H9 (cell line): Measurements from ENCODE around the gene TRNP1. TPM values are rescaled to one million over a fixed set of nuclear protein-coding genes. Genes with fewer than 3 reads are reported as not detected.

Experiments
- DNase-seq: peaks from one replicate; pipeline ENCODE4 v3.0.0-alpha.2; 2017
- H2AFZ ChIP-seq: one replicate; pipeline ENCODE4 v1.6.1; 2013; ENCODE audit warnings: mild to moderate bottlenecking, low read length, control low read depth, moderate library complexity
- H2AK5ac ChIP-seq: 2 replicates; pipeline ENCODE4 v1.6.1; 2013; ENCODE audit warnings: low read length, control low read depth, mixed read lengths; ENCODE audit not compliant: insufficient read length
- H2BK120ac ChIP-seq: one replicate; pipeline ENCODE4 v1.6.1; 2013; ENCODE audit warnings: low read depth, mild to moderate bottlenecking, low read length, control low read depth, inconsistent platforms; ENCODE audit not compliant: poor library complexity, severe bottlenecking
- H2BK12ac ChIP-seq: 2 replicates; pipeline ENCODE4 v1.6.1; 2013; ENCODE audit warnings: low read length, control low read depth, mixed read lengths, low read depth; ENCODE audit not compliant: insufficient read length
- H2BK15ac ChIP-seq: 2 replicates; pipeline ENCODE4 v1.6.1; 2013; ENCODE audit warnings: low read depth, low read length, control low read depth
- H2BK20ac ChIP-seq: one replicate; pipeline ENCODE4 v1.6.1; 2013; ENCODE audit warnings: low read depth, mild to moderate bottlenecking, low read length, control low read depth, inconsistent platforms; ENCODE audit not compliant: poor library complexity, severe bottlenecking
- H2BK5ac ChIP-seq: 2 replicates; pipeline ENCODE4 v1.6.1; 2013; ENCODE audit warnings: low read length, control low read depth, mixed read lengths; ENCODE audit not compliant: insufficient read length
- H3K14ac ChIP-seq: 2 replicates; pipeline ENCODE4 v1.6.1; 2013; ENCODE audit warnings: low read length, control low read depth; ENCODE audit not compliant: insufficient read depth
- H3K18ac ChIP-seq: 2 replicates; pipeline ENCODE4 v1.6.1; 2013; ENCODE audit warnings: low read depth, mild to moderate bottlenecking, mixed read lengths, low read length, control low read depth; ENCODE audit not compliant: insufficient read length
- H3K23ac ChIP-seq: 2 replicates; pipeline ENCODE4 v1.6.1; 2013; ENCODE audit warnings: low read length, control low read depth, mixed read lengths, low read depth; ENCODE audit not compliant: insufficient read length
- H3K23me2 ChIP-seq: 2 replicates; pipeline ENCODE4 v1.6.1; 2013; ENCODE audit warnings: low read depth, mild to moderate bottlenecking, mixed read lengths, low read length, control low read depth; ENCODE audit not compliant: insufficient read length, poor library complexity, severe bottlenecking
- H3K27ac ChIP-seq: 2 replicates; pipeline ENCODE4 v1.5.1; 2013; ENCODE audit warnings: low read length, control low read depth, mixed read lengths, low read depth; ENCODE audit not compliant: insufficient read length
- H3K27me3 ChIP-seq: 2 replicates; pipeline ENCODE4 v1.6.1; 2013; ENCODE audit warnings: low read length, control low read depth, inconsistent platforms; ENCODE audit not compliant: insufficient read depth
- H3K4ac ChIP-seq: 2 replicates; pipeline ENCODE4 v1.6.1; 2013; ENCODE audit warnings: low read depth, mild to moderate bottlenecking, control low read depth, inconsistent platforms, low read length, moderate library complexity
- H3K4me1 ChIP-seq: 2 replicates; pipeline ENCODE4 v1.6.1; 2013; ENCODE audit warnings: low read length, control low read depth, inconsistent platforms; ENCODE audit not compliant: insufficient read depth
- H3K4me2 ChIP-seq: 2 replicates; pipeline ENCODE4 v1.6.1; 2013; ENCODE audit warnings: low read length, control low read depth, mixed read lengths; ENCODE audit not compliant: insufficient read length, insufficient read depth
- H3K56ac ChIP-seq: 2 replicates; pipeline ENCODE4 v1.6.1; 2013; ENCODE audit warnings: low read depth, mild to moderate bottlenecking, mixed read lengths, low read length, control low read depth; ENCODE audit not compliant: insufficient read length
- H3K79me1 ChIP-seq: 2 replicates; pipeline ENCODE4 v1.6.1; 2013; ENCODE audit warnings: low read depth, mild to moderate bottlenecking, moderate library complexity, low read length, control low read depth, inconsistent platforms; ENCODE audit not compliant: insufficient read depth, poor library complexity, severe bottlenecking
- H3K79me2 ChIP-seq: 2 replicates; pipeline ENCODE4 v1.6.1; 2013; ENCODE audit warnings: low read length, control low read depth, inconsistent platforms; ENCODE audit not compliant: insufficient read depth
- H3K9ac ChIP-seq: 2 replicates; pipeline ENCODE4 v1.6.1; 2013; ENCODE audit warnings: low read length, control low read depth, mixed read lengths; ENCODE audit not compliant: insufficient read length; ENCODE audit errors: extremely low read depth
- H3K9me3 ChIP-seq: one replicate; pipeline ENCODE4 v1.6.1; 2013; ENCODE audit warnings: low read depth, low read length, inconsistent platforms; ENCODE audit not compliant: control insufficient read depth
- H3T11ph ChIP-seq: one replicate; pipeline ENCODE4 v1.6.1; 2013; ENCODE audit warnings: mild to moderate bottlenecking, low read length, control low read depth, inconsistent platforms
- H4K20me1 ChIP-seq: one replicate; pipeline ENCODE4 v1.6.1; 2013; ENCODE audit not compliant: control insufficient read depth, insufficient read length, insufficient read depth
- H4K5ac ChIP-seq: 2 replicates; pipeline ENCODE4 v1.6.1; 2013; ENCODE audit warnings: low read depth, mild to moderate bottlenecking, mixed read lengths, low read length, control low read depth; ENCODE audit not compliant: insufficient read length
- H4K8ac ChIP-seq: replicated peaks from 2 replicates; pipeline ENCODE4 v1.6.1; 2013; ENCODE audit warnings: low read length, control low read depth, mixed read lengths, low read depth; ENCODE audit not compliant: insufficient read length
- H4K91ac ChIP-seq: 2 replicates; pipeline ENCODE4 v1.6.1; 2013; ENCODE audit warnings: low read depth, mild to moderate bottlenecking, moderate library complexity, mixed read lengths, low read length, control low read depth; ENCODE audit not compliant: insufficient read length
- H3K27ac Mint-ChIP-seq, 3 experiments: 2 replicates in 2 of 3; 3 replicates in 1 of 3; pipeline ENCODE4 v1.8.0; 2020 to 2021; ENCODE audit warnings: mixed read lengths in 3 of 3, mild to moderate bottlenecking in 1 of 3, moderate library complexity in 1 of 3
- H3K27me3 Mint-ChIP-seq: 2 replicates; pipeline ENCODE4 v1.8.0; 2021; ENCODE audit warnings: low read depth, mild to moderate bottlenecking, moderate library complexity, mixed read lengths
- H3K36me3 Mint-ChIP-seq, 3 experiments: 2 replicates in 2 of 3; 3 replicates in 1 of 3; pipeline ENCODE4 v1.8.0; 2020 to 2021; ENCODE audit warnings: low read depth in 3 of 3, mixed read lengths in 3 of 3; ENCODE audit not compliant: insufficient read depth in 1 of 3
- H3K4me1 Mint-ChIP-seq, 2 experiments: 2 replicates each; pipeline ENCODE4 v1.8.0; 2020; ENCODE audit warnings: mixed read lengths in 2 of 2
- H3K4me3 Mint-ChIP-seq, 2 experiments: 2 replicates in 1 of 2; 3 replicates in 1 of 2; pipeline ENCODE4 v1.8.0; 2020 to 2021; ENCODE audit warnings: mild to moderate bottlenecking in 2 of 2, mixed read lengths in 2 of 2, moderate library complexity in 1 of 2
- H3K9me3 Mint-ChIP-seq, 2 experiments: 2 replicates in 1 of 2; 3 replicates in 1 of 2; pipeline ENCODE4 v1.8.0; 2020; ENCODE audit warnings: mild to moderate bottlenecking in 2 of 2, mixed read lengths in 2 of 2, moderate library complexity in 1 of 2
- CTCF ChIP-seq: fragments of 200-600 bp; sonication (generic); conservative IDR thresholded peaks from 3 replicates; pipeline ENCODE4 v1.8.0; 2021; ENCODE audit warnings: antibody characterized with exemption, mild to moderate bottlenecking
- WGBS: extraction: QIAGEN DNeasy Blood & Tissue Kit; methylation state at CpG from one replicate; pipeline ENCODE4 v1.1.7; 2013; ENCODE audit warnings: missing lambda C conversion rate, low lambda C conversion rate, mixed read lengths; ENCODE audit not compliant: insufficient read length; ENCODE audit errors: extremely low coverage; 5-methylcytosine and 5-hydroxymethylcytosine counted together
- total RNA-seq: library from RNA; stranded (reverse); gene quantifications from 2 replicates; pipeline ENCODE4 v1.2.1, GENCODE V29; 2021

The TRNP1 gene
- total RNA-seq, 1 experiment from 2014 or later: 39.0 TPM

- Mint-ChIP-seq H3K9me3 (no peaks in the 10 kb centered on the region; a peak in 1 of 5 replicates), H3K4me1 (peaks cover 16 to 17% of the 10 kb centered on the region in 2 experiments), H3K36me3 (peaks cover 0 to 6% (median 0%) of the 10 kb centered on the region in 3 experiments; a peak in 3 of 7 replicates), H3K4me3 (no peak overlapping the region), H3K27ac (no peak overlapping the region), H3K27me3 (no peaks in the 10 kb centered on the region)
- no peak for DNase-seq
- Histone ChIP-seq H2AK5ac (no peak overlapping the region), H2BK120ac (no peak overlapping the region), H3K27me3 (no peaks in the 10 kb centered on the region), H4K5ac (no peak overlapping the region), H3K79me1 (peaks cover 4% of the 10 kb centered on the region), H3K23ac (no peak overlapping the region), H3K4ac (no peak overlapping the region), H4K91ac (no peak overlapping the region), H2AFZ (no peak overlapping the region), H3T11ph (no peak overlapping the region), H3K56ac (no peak overlapping the region), H3K18ac (no peak overlapping the region), H2BK20ac (no peak overlapping the region), H3K9me3 (no peaks in the 10 kb centered on the region), H2BK5ac (no peak overlapping the region), H3K4me2 (no peak overlapping the region), H3K14ac (no peak overlapping the region), H2BK15ac (no peak overlapping the region), H3K79me2 (peaks cover 11% of the 10 kb centered on the region; the same call in 1 of the 2 replicates), H4K20me1 (no peaks in the 10 kb centered on the region), H3K27ac (no peak overlapping the region), H4K8ac (no peak overlapping the region), H3K4me1 (peaks cover 3% of the 10 kb centered on the region; the same call in 1 of the 2 replicates), H3K9ac (no peak overlapping the region), H2BK12ac (no peak overlapping the region), H3K23me2 (peaks cover 9% of the 10 kb centered on the region)
- TF ChIP-seq CTCF: no peak
- WGBS: no CpG with 5 or more reads among the region's 1 CpG
These were observed 22.9 kb downstream of the TRNP1 start for GRCh38 chr1:27016376-27016775.
